Measurements from ENCODE around the gene CRYBG1.

GRCh38 chr6:106434530-106434929 lies 74.0 kb downstream of the CRYBG1 start:
- TF ChIP-seq RAD21 (IDR thresholded peaks at IDR 0.05; ENCODE audit: low read depth) (no peak), JUND (IDR thresholded peaks at IDR 0.05) (no peak), FOSL1 (IDR thresholded peaks at IDR 0.05; ENCODE audit: low read depth) (no peak), SP1 (IDR thresholded peaks at IDR 0.05; ENCODE audit: low read depth) (no peak), CTCF (IDR thresholded peaks at IDR 0.05 in 2 of 3, conservative IDR thresholded peaks at IDR 0.05 in 1 of 3; ENCODE audit: borderline replicate concordance in 1 of 3, insufficient read depth in 1 of 3, low read depth in 2 of 3, low read length in 2 of 3) (no peak), YY1 (IDR thresholded peaks at IDR 0.05; ENCODE audit: extremely low read depth, insufficient replicate concordance, low read depth, low read length) (no peak), POLR2AphosphoS5 (IDR thresholded peaks at IDR 0.05; ENCODE audit: low read depth, low read length) (no peak), POLR2A (IDR thresholded peaks at IDR 0.05; ENCODE audit: borderline replicate concordance, extremely low read depth, insufficient read depth, insufficient read length) (no peak), EZH2phosphoT487 (IDR thresholded peaks at IDR 0.05; ENCODE audit: borderline replicate concordance) (no peak)

Measured in HCT116 (cell line).